T1000 (cell line): Measurements from ENCODE around the gene ABCC1.
A peak's percentile ranks its signal among the peaks of the same experiment; 100 is the strongest.

Experiments used
- DNase-seq: peaks from one replicate; lab custom pipeline; 2025; ENCODE audit warnings: mixed read lengths; lab: John Stamatoyannopoulos, UW

The ABCC1 gene

GRCh38 chr16:16111639-16112038, 162.2 kb downstream of the ABCC1 start:
- no peak for DNase-seq

- no peak for DNase-seq
Observed at GRCh38 chr16:16112450-16113053, 163.1 kb downstream of the ABCC1 start.

GRCh38 chr16:16113076-16113475, 163.7 kb downstream of the ABCC1 start:
- DNase-seq, result no peak

- DNase-seq, result no peak
Observed at GRCh38 chr16:16116841-16117240, 167.4 kb downstream of the ABCC1 start.

- no peak for DNase-seq
Observed at GRCh38 chr16:16118337-16118736, 168.9 kb downstream of the ABCC1 start.

GRCh38 chr16:16120044-16120381, 170.6 kb downstream of the ABCC1 start:
- no peak for DNase-seq

GRCh38 chr16:16120382-16121184, 171.2 kb downstream of the ABCC1 start:
- DNase-seq, result no peak

- DNase-seq, result no peak
Observed at GRCh38 chr16:16121185-16121727, 171.8 kb downstream of the ABCC1 start.

- no peak for DNase-seq
Observed at GRCh38 chr16:16122264-16122663, 172.8 kb downstream of the ABCC1 start.

- no peak for DNase-seq
Observed at GRCh38 chr16:16124438-16124837, 175.0 kb downstream of the ABCC1 start.

- DNase-seq, result no peak
Observed at GRCh38 chr16:16124974-16125373, 175.6 kb downstream of the ABCC1 start.

GRCh38 chr16:16126896-16127295, 177.5 kb downstream of the ABCC1 start:
- no peak for DNase-seq

- DNase-seq, result peak; percentile 51
Observed at GRCh38 chr16:16127469-16128116, 178.2 kb downstream of the ABCC1 start.

- no peak for DNase-seq
Observed at GRCh38 chr16:16131204-16131603, 181.8 kb downstream of the ABCC1 start.

GRCh38 chr16:16131659-16132058, 182.2 kb downstream of the ABCC1 start:
- DNase-seq, result no peak

GRCh38 chr16:16133943-16134604, 184.7 kb downstream of the ABCC1 start:
- no peak for DNase-seq

- no peak for DNase-seq
Observed at GRCh38 chr16:16136588-16136987, 187.2 kb downstream of the ABCC1 start.

GRCh38 chr16:16137110-16137509, 187.7 kb downstream of the ABCC1 start:
- DNase-seq, result no peak

GRCh38 chr16:16138034-16138635, 188.7 kb downstream of the ABCC1 start:
- DNase-seq, result no peak

GRCh38 chr16:16139061-16139460, 189.6 kb downstream of the ABCC1 start:
- DNase-seq, result no peak

- no peak for DNase-seq
Observed at GRCh38 chr16:16139806-16140205, 190.4 kb downstream of the ABCC1 start.

- DNase-seq, result no peak
Observed at GRCh38 chr16:16140537-16140936, 191.1 kb downstream of the ABCC1 start.
